A172 (cell line): ENCODE data around the gene EMD. TPM values are rescaled to one million over a fixed set of nuclear protein-coding genes. Genes with fewer than 3 reads are reported as not detected.
"Not testable (repeated sequence)": the region's sequence is repeated elsewhere in the genome, so short reads cannot be mapped to it uniquely, and the experiment has no call there.

Experiments
- DNase-seq: peaks from one replicate; pipeline ENCODE4 v3.0.0-alpha.2; 2015; ENCODE audit warnings: low spot score
- total RNA-seq: library from RNA; depleted of rRNA; stranded (reverse); fragments of >200 nt; shearing (Covaris generic); gene quantifications from 2 replicates; pipeline ENCODE4 v1.2.3, GENCODE V29; 2014

The EMD gene
- total RNA-seq, 1 experiment from 2014 or later, result 82.0 TPM

GRCh38 chrX:154371017-154371788 lies 7.9 kb upstream of the EMD start:
- peak; percentile 93 for DNase-seq

GRCh38 chrX:154371789-154372300 lies 7.2 kb upstream of the EMD start:
- no peak for DNase-seq

GRCh38 chrX:154372612-154373022 lies 6.5 kb upstream of the EMD start:
- DNase-seq, result no peak

GRCh38 chrX:154373340-154374306 lies 5.5 kb upstream of the EMD start:
- DNase-seq, result peak; percentile 72

- DNase-seq, result no peak
Measured at GRCh38 chrX:154374313-154375155, 4.6 kb upstream of the EMD start, which contains the start of gene FLNA. FLNA (minus strand) TSS chrX:154374634; CDS start chrX:154371245, 3,389 bp downstream.

GRCh38 chrX:154375156-154375504 lies 4.0 kb upstream of the EMD start:
- no peak for DNase-seq

GRCh38 chrX:154376774-154377173 lies 2.3 kb upstream of the EMD start:
- DNase-seq, result no peak

GRCh38 chrX:154378059-154378798 lies 866 bp upstream of the EMD start:
- DNase-seq, result peak; percentile 50

GRCh38 chrX:154379569-154379951 lies 465 bp downstream of the EMD start:
- no peak for DNase-seq

GRCh38 chrX:154380153-154380552 lies 1.1 kb downstream of the EMD start:
- peak; percentile 28 for DNase-seq

GRCh38 chrX:154380787-154381186 lies 1.7 kb downstream of the EMD start:
- no peak for DNase-seq

GRCh38 chrX:154381271-154381670 lies 2.2 kb downstream of the EMD start:
- no peak for DNase-seq

GRCh38 chrX:154382483-154383069 lies 3.5 kb downstream of the EMD start:
- no peak for DNase-seq

GRCh38 chrX:154383359-154384283 lies 4.5 kb downstream of the EMD start:
- DNase-seq, result no peak

- no peak for DNase-seq
Measured at GRCh38 chrX:154384284-154384892, 5.3 kb downstream of the EMD start.

GRCh38 chrX:154388094-154388493 lies 9.0 kb downstream of the EMD start:
- not testable (repeated sequence) for DNase-seq

GRCh38 chrX:154388649-154389048 lies 9.6 kb downstream of the EMD start:
- not testable (repeated sequence) for DNase-seq

- DNase-seq, result not testable (repeated sequence)
Measured at GRCh38 chrX:154389812-154390747, 11.0 kb downstream of the EMD start.
